Hepatocyte (in vitro differentiated cells): Measurements from ENCODE around the gene NUDT17.
A peak's percentile ranks its signal among the peaks of the same experiment; 100 is the strongest.

Source experiments
- EZH2 ChIP-seq: fragments of 200-600 bp; sonication (generic); IDR thresholded peaks from 2 replicates; pipeline ENCODE4 v1.6.1; 2016; ENCODE audit warnings: antibody characterized with exemption, mild to moderate bottlenecking, borderline replicate concordance
- TF ChIP-seq, protein P1 (sequence below): fragments of 200-600 bp; sonication (generic); IDR thresholded peaks from 2 replicates; pipeline ENCODE4 v1.5.1; 2016; ENCODE audit warnings: antibody characterized with exemption, mild to moderate bottlenecking; ENCODE audit not compliant: poor library complexity

DNA sequence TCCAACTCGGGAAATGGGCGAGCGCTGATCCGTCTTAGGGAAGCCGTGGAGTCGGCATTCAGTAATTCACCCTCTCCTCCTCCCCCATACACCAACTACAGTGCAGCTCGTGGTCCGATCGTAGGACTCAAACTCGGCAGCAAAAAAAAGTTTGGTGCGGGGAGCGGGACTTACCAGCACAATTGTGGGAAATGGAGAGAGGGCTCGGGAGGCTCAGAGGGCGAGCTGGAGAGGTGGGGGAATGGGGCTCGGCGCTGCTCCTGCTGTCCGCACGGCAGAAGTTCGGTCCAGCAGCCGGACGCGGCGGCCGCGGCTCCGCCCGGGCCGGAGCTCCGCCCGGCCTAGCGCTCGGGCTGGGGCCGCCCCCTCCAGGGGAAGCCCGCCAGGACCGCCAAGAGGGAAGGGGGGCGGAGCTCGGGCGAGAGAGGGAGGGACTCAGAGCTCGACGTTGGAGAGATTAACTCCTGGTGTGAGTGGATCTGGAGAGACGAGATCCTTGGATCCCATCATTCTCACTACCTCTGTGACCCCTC, 14.1 kb downstream of the NUDT17 start:
- TF ChIP-seq, protein P1, sequence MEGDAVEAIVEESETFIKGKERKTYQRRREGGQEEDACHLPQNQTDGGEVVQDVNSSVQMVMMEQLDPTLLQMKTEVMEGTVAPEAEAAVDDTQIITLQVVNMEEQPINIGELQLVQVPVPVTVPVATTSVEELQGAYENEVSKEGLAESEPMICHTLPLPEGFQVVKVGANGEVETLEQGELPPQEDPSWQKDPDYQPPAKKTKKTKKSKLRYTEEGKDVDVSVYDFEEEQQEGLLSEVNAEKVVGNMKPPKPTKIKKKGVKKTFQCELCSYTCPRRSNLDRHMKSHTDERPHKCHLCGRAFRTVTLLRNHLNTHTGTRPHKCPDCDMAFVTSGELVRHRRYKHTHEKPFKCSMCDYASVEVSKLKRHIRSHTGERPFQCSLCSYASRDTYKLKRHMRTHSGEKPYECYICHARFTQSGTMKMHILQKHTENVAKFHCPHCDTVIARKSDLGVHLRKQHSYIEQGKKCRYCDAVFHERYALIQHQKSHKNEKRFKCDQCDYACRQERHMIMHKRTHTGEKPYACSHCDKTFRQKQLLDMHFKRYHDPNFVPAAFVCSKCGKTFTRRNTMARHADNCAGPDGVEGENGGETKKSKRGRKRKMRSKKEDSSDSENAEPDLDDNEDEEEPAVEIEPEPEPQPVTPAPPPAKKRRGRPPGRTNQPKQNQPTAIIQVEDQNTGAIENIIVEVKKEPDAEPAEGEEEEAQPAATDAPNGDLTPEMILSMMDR = peak; percentile 1
- no peak for TF ChIP-seq EZH2
